CD14-positive monocyte (primary cell): ENCODE data around the gene MED8. TPM values are rescaled to one million over a fixed set of nuclear protein-coding genes. Genes with fewer than 3 reads are reported as not detected.

Experiments
- DNase-seq, 3 donors: peaks; one replicate each; pipeline ENCODE4 v3.0.0-alpha.2; 2011 to 2022
- H2AFZ ChIP-seq: 2 replicates; pipeline ENCODE4 v1.6.0; 2012; ENCODE audit warnings: mild to moderate bottlenecking, low read depth, low read length, inconsistent platforms; ENCODE audit not compliant: insufficient read depth, poor library complexity, severe bottlenecking
- H3K27ac ChIP-seq, 2 donors: 1 replicate in 1 of 2; 2 replicates in 1 of 2; pipeline ENCODE4 v1.5.1; 2012 to 2013; ENCODE audit warnings: low read length in 2 of 2, control low read depth in 1 of 2, inconsistent platforms in 1 of 2, low read depth in 1 of 2, mild to moderate bottlenecking in 1 of 2
- H3K27me3 ChIP-seq, 2 donors: one replicate each; pipeline versions ENCODE4 v1.6.0 to v1.6.1; 2011 to 2013; ENCODE audit warnings: low read length in 2 of 2; ENCODE audit not compliant: control insufficient read depth in 2 of 2, insufficient read depth in 2 of 2
- H3K36me3 ChIP-seq, 2 donors: replicated peaks in 1 of 2; 1 replicate in 1 of 2; 2 replicates in 1 of 2; pipeline versions ENCODE4 v1.5.1 to v1.6.1; 2012 to 2013; ENCODE audit warnings: low read length in 2 of 2, control low read depth in 1 of 2, inconsistent platforms in 1 of 2, mild to moderate bottlenecking in 1 of 2; ENCODE audit not compliant: insufficient read depth in 2 of 2, control insufficient read depth in 1 of 2
- H3K4me1 ChIP-seq, 2 donors: 1 replicate in 1 of 2; 2 replicates in 1 of 2; pipeline versions ENCODE4 v1.5.1 to v1.6.1; 2012 to 2013; ENCODE audit warnings: low read length in 2 of 2, control low read depth in 1 of 2, inconsistent platforms in 1 of 2, mild to moderate bottlenecking in 1 of 2, moderate library complexity in 1 of 2; ENCODE audit not compliant: insufficient read depth in 2 of 2, control insufficient read depth in 1 of 2
- H3K4me2 ChIP-seq: replicated peaks from 2 replicates; pipeline ENCODE3; 2012; ENCODE audit warnings: low read length, moderate library complexity, mild to moderate bottlenecking; ENCODE audit not compliant: poor library complexity, severe bottlenecking; ENCODE audit errors: extremely low read depth
- H3K4me3 ChIP-seq, 3 experiments: fragments of 200-600 bp in 1 of 3; sonication (generic) in 1 of 3; replicated peaks in 1 of 3; 1 replicate in 2 of 3; 2 replicates in 1 of 3; pipeline ENCODE4 v1.5.1; 2011 to 2013; ENCODE audit warnings: low read length in 3 of 3, mild to moderate bottlenecking in 3 of 3, control low read depth in 2 of 3, low read depth in 2 of 3, inconsistent platforms in 1 of 3, moderate library complexity in 1 of 3
- H3K79me2 ChIP-seq: 2 replicates; pipeline ENCODE4 v1.6.0; 2012; ENCODE audit warnings: mild to moderate bottlenecking, control low read depth, inconsistent platforms, low read length, moderate library complexity; ENCODE audit not compliant: insufficient read depth
- H3K9ac ChIP-seq: 2 replicates; pipeline ENCODE4 v1.6.0; 2017; ENCODE audit warnings: low read length, mild to moderate bottlenecking; ENCODE audit not compliant: insufficient read depth, poor library complexity, severe bottlenecking
- H3K9me3 ChIP-seq, 2 donors: replicated peaks in 1 of 2; 1 replicate in 1 of 2; 2 replicates in 1 of 2; pipeline versions ENCODE4 v1.5.1 to v1.6.1; 2012 to 2013; ENCODE audit warnings: low read length in 2 of 2, control low read depth in 1 of 2; ENCODE audit not compliant: control insufficient read depth in 1 of 2, insufficient read depth in 1 of 2
- H4K20me1 ChIP-seq: 2 replicates; pipeline ENCODE4 v1.6.0; 2012; ENCODE audit warnings: mild to moderate bottlenecking, low read length, control low read depth, moderate library complexity; ENCODE audit not compliant: insufficient read depth
- H3K27ac Mint-ChIP-seq, 7 donors: one replicate each; pipeline ENCODE4 v1.8.0; 2020; ENCODE audit warnings: mild to moderate bottlenecking in 7 of 7, mixed read lengths in 7 of 7, moderate library complexity in 6 of 7, inconsistent platforms in 2 of 7
- H3K27me3 Mint-ChIP-seq, 3 donors: one replicate each; pipeline ENCODE4 v1.8.0; 2021 to 2022; ENCODE audit warnings: low read depth in 3 of 3, mild to moderate bottlenecking in 3 of 3, mixed read lengths in 3 of 3, moderate library complexity in 3 of 3, inconsistent platforms in 1 of 3
- H3K36me3 Mint-ChIP-seq, 2 donors: one replicate each; pipeline ENCODE4 v1.8.0; 2020; ENCODE audit warnings: mixed read lengths in 2 of 2, inconsistent platforms in 1 of 2, mild to moderate bottlenecking in 1 of 2
- H3K4me1 Mint-ChIP-seq: one replicate; pipeline ENCODE4 v1.8.0; 2020; ENCODE audit warnings: mild to moderate bottlenecking, mixed read lengths
- H3K4me3 Mint-ChIP-seq, 2 donors: one replicate each; pipeline ENCODE4 v1.8.0; 2020; ENCODE audit warnings: mild to moderate bottlenecking in 2 of 2, mixed read lengths in 2 of 2, moderate library complexity in 1 of 2
- H3K9me3 Mint-ChIP-seq, 7 donors: one replicate each; pipeline ENCODE4 v1.8.0; 2020 to 2022; ENCODE audit warnings: mixed read lengths in 7 of 7, mild to moderate bottlenecking in 6 of 7, moderate library complexity in 6 of 7, inconsistent platforms in 2 of 7
- CTCF ChIP-seq: fragments of 200-600 bp; IDR thresholded peaks from one replicate; pipeline ENCODE4 v1.8.0; 2022; ENCODE audit warnings: antibody characterized with exemption, mild to moderate bottlenecking
- WGBS: methylation state at CpG from one replicate; pipeline ENCODE4 v1.1.5; 2013; ENCODE audit warnings: missing lambda C conversion rate; ENCODE audit not compliant: insufficient coverage; 5-methylcytosine and 5-hydroxymethylcytosine counted together
- intact Hi-C, 2 donors: fragments of 100-400 bp; cut with micrococcal nuclease; formaldehyde crosslinking; loops; one replicate each; pipeline versions ENCODE4 v1.15.0 to v1.15.1; 2023
- polyA plus RNA-seq, 3 donors: library from polyadenylated mRNA; depleted of rRNA in 1 of 3; unstranded in 2 of 3; stranded (reverse) in 1 of 3; fragments of 300-500 nt in 2 of 3; fragments of >200 nt in 1 of 3; fragmentation: Illumina TruSeq in 2 of 3; gene quantifications; 1 replicate in 2 of 3; 2 replicates in 1 of 3; pipeline ENCODE4 v1.2.3, GENCODE V29; 2012 to 2021

MED8 gene
- polyA plus RNA-seq, 3 donors, result 16.6 to 41.8 (median 40.7) TPM

- no peaks in the 10 kb centered on the region for H3K9me3 ChIP-seq
- H3K4me2 ChIP-seq, result no peak overlapping the region
- H3K36me3 Mint-ChIP-seq, result peaks cover 4% of the 10 kb centered on the region in 2 donors
- H3K27me3 Mint-ChIP-seq, result peaks cover 2 to 5% (median 2%) of the 10 kb centered on the region in 3 donors
- no peak overlapping the region for H3K9ac ChIP-seq
- no peak overlapping the region for H2AFZ ChIP-seq
- intact Hi-C loops, result loop anchor here in 1 of 2 donors (5.0 kb wide), 1 partner anchor 36 kb away; the partner anchor contains the start of genes MED8 and SZT2
- no peak for TF ChIP-seq CTCF
- no CpG with 5 or more reads among the region's 1 CpG for WGBS
- H3K4me3 Mint-ChIP-seq, result no peak overlapping the region
- no peaks in the 10 kb centered on the region for H4K20me1 ChIP-seq
- H3K27ac ChIP-seq, result no peak overlapping the region
- H3K27ac Mint-ChIP-seq, result peak overlapping the region in 1 of 7 donors; percentile 7
- H3K9me3 Mint-ChIP-seq, result no peaks in the 10 kb centered on the region
- H3K27me3 ChIP-seq, result no peaks in the 10 kb centered on the region
- peaks cover 16% of the 10 kb centered on the region for H3K4me1 Mint-ChIP-seq
- H3K4me1 ChIP-seq, result no peaks in the 10 kb centered on the region
- DNase-seq, result no peak
- no peaks in the 10 kb centered on the region for H3K79me2 ChIP-seq
- no peaks in the 10 kb centered on the region for H3K36me3 ChIP-seq
- no peak overlapping the region for H3K4me3 ChIP-seq
These were observed 38.6 kb downstream of the MED8 start for GRCh38 chr1:43350976-43351375.

- peak overlapping the region in 1 of 3 experiments; percentile 63 for H3K4me3 ChIP-seq
- WGBS, result 90% methylated on average over 9 of the region's 11 CpGs
These were observed 39.9 kb downstream of the MED8 start for GRCh38 chr1:43349594-43350306.

More at GRCh38 chr1:43349594-43350306, 39.9 kb downstream of the MED8 start:
- H3K36me3 Mint-ChIP-seq, result peaks cover 4% of the 10 kb centered on the region in 2 donors
- H3K4me2 ChIP-seq, result peak overlapping the region; percentile 63
- peak overlapping the region; percentile 77 to 88 for H3K4me3 Mint-ChIP-seq
- H3K9ac ChIP-seq, result no peak overlapping the region
- DNase-seq, result no peak
- H3K27me3 ChIP-seq, result no peaks in the 10 kb centered on the region
- H4K20me1 ChIP-seq, result no peaks in the 10 kb centered on the region
- peak overlapping the region in 3 of 7 donors; percentile 7 to 72 (median 60) for H3K27ac Mint-ChIP-seq
- peak overlapping the region; percentile 61 for H2AFZ ChIP-seq
- H3K4me1 ChIP-seq, result no peaks in the 10 kb centered on the region
- H3K36me3 ChIP-seq, result no peaks in the 10 kb centered on the region
- H3K79me2 ChIP-seq, result no peaks in the 10 kb centered on the region
- H3K9me3 ChIP-seq, result no peaks in the 10 kb centered on the region
- H3K27me3 Mint-ChIP-seq, result peaks cover 2 to 5% (median 2%) of the 10 kb centered on the region in 3 donors
- intact Hi-C loops, result loop anchor here in 1 of 2 donors (5.0 kb wide), 1 partner anchor 38 kb away; the partner anchor contains the start of genes MED8 and SZT2
- no peak for TF ChIP-seq CTCF
- H3K27ac ChIP-seq, result no peak overlapping the region
- peaks cover 16% of the 10 kb centered on the region for H3K4me1 Mint-ChIP-seq
- no peaks in the 10 kb centered on the region for H3K9me3 Mint-ChIP-seq
